Middle frontal gyrus (tissue), 1 donor: ENCODE measurements around the gene ADAMTSL5.

Experiments used
- DNase-seq: peaks from one replicate; pipeline ENCODE4 v3.0.0-alpha.2; 2015; ENCODE audit warnings: low spot score; ENCODE audit errors: extremely low spot score

Gene ADAMTSL5

DNA sequence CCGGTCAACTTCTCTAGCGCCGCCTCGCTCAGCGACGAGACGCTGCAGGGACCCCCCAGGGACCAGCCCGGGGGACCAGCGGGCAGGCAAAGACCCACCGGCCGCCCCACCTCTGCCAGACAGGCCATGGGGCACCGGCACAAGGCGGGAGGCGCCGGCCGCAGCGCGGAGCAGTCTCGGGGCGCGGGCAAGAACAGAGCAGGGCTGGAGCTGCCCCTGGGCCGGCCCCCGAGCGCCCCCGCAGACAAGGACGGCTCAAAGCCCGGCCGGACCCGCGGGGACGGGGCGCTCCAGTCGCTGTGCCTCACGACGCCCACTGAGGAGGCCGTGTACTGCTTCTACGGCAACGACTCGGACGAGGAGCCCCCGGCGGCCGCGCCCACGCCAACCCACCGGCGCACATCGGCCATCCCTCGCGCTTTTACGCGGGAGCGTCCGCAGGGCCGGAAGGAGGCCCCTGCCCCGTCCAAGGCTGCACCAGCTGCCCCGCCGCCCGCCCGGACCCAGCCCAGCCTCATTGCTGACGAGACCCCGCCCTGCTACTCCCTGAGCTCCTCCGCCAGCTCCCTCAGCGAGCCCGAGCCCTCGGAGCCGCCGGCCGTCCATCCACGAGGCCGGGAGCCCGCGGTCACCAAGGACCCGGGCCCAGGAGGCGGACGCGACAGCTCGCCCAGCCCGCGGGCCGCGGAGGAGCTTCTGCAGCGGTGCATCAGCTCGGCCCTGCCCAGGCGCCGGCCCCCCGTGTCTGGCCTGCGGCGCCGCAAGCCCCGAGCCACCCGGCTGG, 45.1 kb downstream of the ADAMTSL5 start:
- DNase-seq, result no peak

GRCh38 chr19:1467215-1467489, 45.7 kb downstream of the ADAMTSL5 start:
- no peak for DNase-seq

GRCh38 chr19:1466461-1467214, 46.2 kb downstream of the ADAMTSL5 start:
- no peak for DNase-seq

GRCh38 chr19:1466018-1466460, 46.8 kb downstream of the ADAMTSL5 start:
- no peak for DNase-seq

- DNase-seq, result no peak
These were observed 47.4 kb downstream of the ADAMTSL5 start for GRCh38 chr19:1465191-1466016.

GRCh38 chr19:1461862-1462261, 51.0 kb downstream of the ADAMTSL5 start:
- no peak for DNase-seq

DNA sequence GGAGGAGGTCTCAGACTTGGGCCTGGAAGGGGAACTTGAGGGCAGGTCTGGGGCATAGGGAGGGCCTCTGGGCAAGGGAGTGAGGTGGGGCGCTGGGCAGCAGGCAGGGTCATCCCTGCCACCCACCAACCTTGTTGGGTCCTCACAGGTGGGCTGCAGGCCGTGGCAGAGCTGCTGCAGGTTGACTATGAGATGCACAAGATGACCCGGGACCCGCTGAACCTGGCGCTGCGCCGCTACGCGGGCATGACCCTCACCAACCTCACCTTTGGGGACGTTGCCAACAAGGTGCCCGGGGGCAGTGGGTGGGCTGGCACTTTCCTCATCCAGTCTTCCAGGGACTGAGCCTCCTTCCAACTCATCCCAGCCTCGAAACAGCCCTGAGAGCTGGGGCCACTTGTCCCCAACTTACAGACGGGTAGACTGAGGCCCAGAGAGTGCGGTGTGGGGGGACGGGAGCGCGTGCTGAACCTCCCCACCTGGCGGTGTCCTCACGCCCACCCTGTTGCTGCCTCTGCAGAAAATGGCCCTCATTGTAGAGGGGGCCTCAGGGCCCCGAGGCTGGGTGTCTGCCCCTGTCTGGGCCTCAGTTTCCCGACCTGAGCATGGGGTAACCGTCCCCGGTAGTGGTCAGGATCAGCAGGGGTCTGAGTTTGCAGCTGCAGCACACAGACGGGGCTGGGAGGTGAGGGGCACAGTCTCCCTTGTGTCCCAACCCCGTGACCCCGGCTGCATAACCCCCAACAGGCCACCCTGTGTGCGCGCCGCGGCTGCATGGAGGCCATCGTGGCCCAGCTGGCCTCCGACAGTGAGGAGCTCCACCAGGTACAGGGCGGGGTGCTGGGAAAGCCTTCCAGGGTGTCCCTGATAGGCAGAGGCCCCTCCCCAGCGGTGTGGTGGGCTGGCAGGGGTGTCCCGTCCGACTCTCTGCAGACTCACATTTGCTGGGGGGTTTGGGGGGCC, 52.5 kb downstream of the ADAMTSL5 start:
- no peak for DNase-seq

GRCh38 chr19:1459479-1459878, 53.3 kb downstream of the ADAMTSL5 start:
- DNase-seq, result no peak

- DNase-seq, result no peak
These were observed 54.9 kb downstream of the ADAMTSL5 start for GRCh38 chr19:1457892-1458291.

GRCh38 chr19:1457031-1457739, 55.6 kb downstream of the ADAMTSL5 start:
- no peak for DNase-seq

DNA sequence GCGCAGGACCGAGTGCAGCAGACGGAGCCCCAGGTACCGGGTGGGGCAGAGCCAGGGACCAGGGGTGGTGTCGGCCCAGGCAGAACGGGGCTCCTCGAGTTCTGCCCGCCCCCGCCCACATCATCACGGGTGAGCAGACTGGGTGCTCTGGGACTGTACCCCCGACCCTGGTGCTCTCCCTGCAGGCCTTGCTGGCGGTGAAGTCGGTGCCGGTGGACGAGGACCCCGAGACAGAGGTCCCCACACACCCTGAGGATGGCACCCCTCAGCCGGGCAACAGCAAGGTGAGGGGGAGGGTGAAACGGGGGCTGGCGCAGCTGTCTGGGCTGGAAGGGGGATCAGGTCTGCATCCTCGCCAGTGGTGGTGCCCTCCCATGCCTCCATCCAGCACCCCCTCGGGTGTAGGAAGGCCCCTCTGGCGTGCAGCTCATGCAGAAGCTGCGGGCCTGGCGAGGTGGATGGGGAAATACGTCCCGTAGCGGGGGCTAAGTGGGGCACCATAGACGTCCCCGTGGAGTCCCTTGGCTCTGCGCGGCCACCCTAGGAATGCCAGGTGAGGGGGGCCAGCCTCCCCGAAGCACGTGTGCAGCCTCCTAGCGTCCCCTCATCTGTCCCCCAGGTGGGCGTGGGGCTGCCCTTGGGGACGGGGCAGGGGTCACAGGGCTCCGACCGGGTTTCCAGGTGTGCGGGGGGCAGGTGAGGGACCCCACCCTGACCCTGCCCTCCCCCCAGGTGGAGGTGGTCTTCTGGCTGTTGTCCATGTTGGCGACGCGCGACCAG, 56.5 kb downstream of the ADAMTSL5 start:
- DNase-seq, result no peak

GRCh38 chr19:1455336-1456120, 57.3 kb downstream of the ADAMTSL5 start:
- no peak for DNase-seq
